GM12878 (cell line): ENCODE data around the gene KRTAP10-8. TPM values are rescaled to one million over a fixed set of nuclear protein-coding genes. Genes with fewer than 3 reads are reported as not detected.

ENCODE experiments used
- ATAC-seq: fragments of 200-7000 bp; cut with Tn5 transposase; 3 replicates; pipeline ENCODE4 v1.9.1; 2020; ENCODE audit warnings: mild to moderate bottlenecking, moderate library complexity
- BruUV-seq: library from RNA; stranded (reverse); fragments of 400-500 nt; replicated peaks from 2 replicates; lab custom pipeline; 2021; lab: Mats Ljungman, UMichigan
- CTCF ChIA-PET: fragments of 300-600 bp; sonication (Branson Sonifier 250); formaldehyde crosslinking; extraction: SDS; loops from one replicate; lab custom pipeline; 2021; ENCODE audit warnings: inconsistent platforms; lab: Yijun Ruan, JAX
- POLR2A ChIA-PET: fragments of 350-600 bp; formaldehyde crosslinking; extraction: SDS; loops from one replicate; lab custom pipeline; 2021; ENCODE audit warnings: inconsistent platforms; lab: Charles Lee
- RAD21 ChIA-PET: fragments of 300-600 bp; sonication (Branson Sonifier 250); formaldehyde crosslinking; loops from one replicate; lab custom pipeline; 2023; ENCODE audit warnings: antibody characterized with exemption; ENCODE audit not compliant: unreplicated experiment; lab: Charles Lee
- SMC1A ChIA-PET: fragments of 300-600 bp; sonication (Branson Sonifier 250); formaldehyde crosslinking; loops from one replicate; lab custom pipeline; 2023; ENCODE audit not compliant: unreplicated experiment, uncharacterized antibody; lab: Charles Lee
- DNase-seq: peaks from one replicate; pipeline ENCODE4 v3.0.0-alpha.2; 2011; ENCODE audit warnings: low read depth, low spot score
- FAIRE-seq: peaks from 3 replicates; lab custom pipeline; 2011; peaks lifted over from hg19 to GRCh38; lab: Jason Lieb, UNC
- H2AFZ ChIP-seq: 2 replicates; pipeline ENCODE4 v1.6.0; 2011; ENCODE audit warnings: low read depth, low read length, control low read depth; ENCODE audit not compliant: control insufficient read depth
- H3K27ac ChIP-seq: 2 replicates; pipeline ENCODE4 v1.5.1; 2011; ENCODE audit warnings: control low read depth; ENCODE audit not compliant: control insufficient read depth, insufficient read depth
- H3K27me3 ChIP-seq, 2 experiments: replicated peaks in 1 of 2; 2 replicates each; pipeline versions ENCODE4 v1.6.0 to v1.6.1; 2011; ENCODE audit warnings: low read length in 1 of 2; ENCODE audit not compliant: control insufficient read depth in 2 of 2, insufficient read depth in 2 of 2
- H3K36me3 ChIP-seq, 2 experiments: 2 replicates each; pipeline ENCODE4 v1.5.1; 2011; ENCODE audit warnings: low read length in 1 of 2; ENCODE audit not compliant: control insufficient read depth in 2 of 2, insufficient read depth in 2 of 2
- H3K4me1 ChIP-seq: 2 replicates; pipeline ENCODE4 v1.6.1; 2011; ENCODE audit warnings: mild to moderate bottlenecking, low read length, moderate library complexity, mixed read lengths; ENCODE audit not compliant: control insufficient read depth, insufficient read depth
- H3K4me2 ChIP-seq: 2 replicates; pipeline ENCODE4 v1.6.0; 2011; ENCODE audit warnings: control low read depth; ENCODE audit not compliant: control insufficient read depth, insufficient read depth
- H3K4me3 ChIP-seq: fragments of 200-600 bp; sonication (generic); 2 replicates; pipeline ENCODE4 v1.5.1; 2016
- H3K79me2 ChIP-seq: 2 replicates; pipeline ENCODE4 v1.6.0; 2011; ENCODE audit warnings: low read length; ENCODE audit not compliant: control insufficient read depth, insufficient read depth
- H3K9ac ChIP-seq: 2 replicates; pipeline ENCODE4 v1.8.0; 2011; ENCODE audit warnings: low read length, control low read depth, mixed read lengths; ENCODE audit not compliant: control insufficient read depth, insufficient read depth
- H3K9me3 ChIP-seq: replicated peaks from 3 replicates; pipeline ENCODE4 v1.5.1; 2011; ENCODE audit warnings: mild to moderate bottlenecking, low read length; ENCODE audit not compliant: control insufficient read depth, insufficient read depth
- H4K20me1 ChIP-seq: 2 replicates; pipeline ENCODE4 v1.6.0; 2011; ENCODE audit not compliant: control insufficient read depth, insufficient read depth
- CREM ChIP-seq: IDR thresholded peaks from 2 replicates; pipeline ENCODE4 v1.6.1; 2014; ENCODE audit warnings: antibody characterized with exemption, low read depth
- EP300 ChIP-seq, 2 experiments: fragments of 150-350 bp in 1 of 2; IDR thresholded peaks; 2 replicates each; pipeline ENCODE4 v1.6.1; 2011 to 2012; ENCODE audit warnings: low read depth in 2 of 2, low read length in 2 of 2, borderline replicate concordance in 1 of 2, improper control_type of control experiment in 1 of 2, inconsistent platforms in 1 of 2; ENCODE audit not compliant: control insufficient read depth in 1 of 2
- NFIC ChIP-seq: IDR thresholded peaks from 2 replicates; pipeline ENCODE4 v1.6.1; 2012; ENCODE audit warnings: low read depth, mild to moderate bottlenecking, inconsistent platforms, low read length, moderate library complexity
- POU2F2 ChIP-seq: IDR thresholded peaks from 3 replicates; pipeline ENCODE4 v1.6.1; 2011; ENCODE audit warnings: low read depth, mild to moderate bottlenecking, low read length, borderline replicate concordance
- SREBF1 ChIP-seq: IDR thresholded peaks from 2 replicates; pipeline ENCODE4 v1.6.1; 2012; ENCODE audit warnings: mild to moderate bottlenecking, low read length
- SREBF2 ChIP-seq: IDR thresholded peaks from 2 replicates; pipeline ENCODE4 v1.6.1; 2012; ENCODE audit warnings: mild to moderate bottlenecking, low read length
- STAT1 ChIP-seq: fragments of 450-650 bp; conservative IDR thresholded peaks from 2 replicates; pipeline ENCODE4 v1.6.1; 2014; ENCODE audit warnings: antibody characterized with exemption, mild to moderate bottlenecking
- TCF7 ChIP-seq: IDR thresholded peaks from 2 replicates; pipeline ENCODE4 v1.6.1; 2014; ENCODE audit warnings: antibody characterized with exemption, borderline replicate concordance
- WGBS: methylation state at CpG from one replicate; pipeline ENCODE4 v1.1.6; 2016; ENCODE audit warnings: low lambda C conversion rate; ENCODE audit not compliant: insufficient replicate concordance, insufficient coverage; ENCODE audit errors: missing lambda C conversion rate; 5-methylcytosine and 5-hydroxymethylcytosine counted together
- in situ Hi-C: fragments of 300-500 bp; cut with MboI; formaldehyde crosslinking; loops from 9 replicates; pipeline ENCODE4 v1.14.3; 2018; ENCODE audit warnings: mixed read lengths
- intact Hi-C: fragments of 100-400 bp; cut with micrococcal nuclease; formaldehyde crosslinking; loops from one replicate; pipeline ENCODE4 v1.14.2; 2022; ENCODE audit not compliant: unreplicated experiment
- polyA plus RNA-seq, 11 experiments: library from polyadenylated mRNA; depleted of rRNA in 4 of 11; unstranded in 6 of 11; stranded (reverse) in 5 of 11; fragments of >200 nt; fragmentation: Nextera tagmentation in 4 of 11; fragmentation: Illumina TruSeq in 1 of 11; extraction: Ambion mirVana in 4 of 11; extraction: Trizol in 1 of 11; gene quantifications; 1 replicate in 1 of 11; 2 replicates in 10 of 11; pipeline versions ENCODE4 v1.2.1 to v1.2.3, GENCODE V29; 2011 to 2016; ENCODE audit warnings: inconsistent platforms in 2 of 11, missing spikeins in 2 of 11, low read depth in 1 of 11
- total RNA-seq, 4 experiments: library from RNA; depleted of rRNA in 3 of 4; stranded (reverse); fragments of >200 nt in 3 of 4; fragmentation: Illumina TruSeq in 1 of 4; extraction: Trizol in 1 of 4; gene quantifications; 2 replicates each; pipeline versions ENCODE4 v1.2.1 to v1.2.3, GENCODE V29; 2013 to 2021
- TF ChIP-seq, protein P1 (sequence below): IDR thresholded peaks from 2 replicates; pipeline ENCODE4 v1.6.1; 2011; ENCODE audit warnings: borderline replicate concordance, low read depth, mild to moderate bottlenecking, moderate library complexity, low read length; ENCODE audit not compliant: insufficient read depth, poor library complexity, severe bottlenecking
- TF ChIP-seq, protein P2 (sequence below): fragments of 450-650 bp; IDR thresholded peaks from 2 replicates; pipeline ENCODE4 v1.6.1; 2017; ENCODE audit warnings: borderline replicate concordance
- TF ChIP-seq, protein P3 (sequence below): IDR thresholded peaks from 2 replicates; pipeline ENCODE4 v1.6.1; 2012; ENCODE audit warnings: low read depth, low read length, improper control_type of control experiment

Gene KRTAP10-8
- total and polyA plus RNA-seq, 10 of the 15 experiments (the other 5 are each of a cell fraction or from before 2014, with no cell fraction given), result not detected

DNA sequence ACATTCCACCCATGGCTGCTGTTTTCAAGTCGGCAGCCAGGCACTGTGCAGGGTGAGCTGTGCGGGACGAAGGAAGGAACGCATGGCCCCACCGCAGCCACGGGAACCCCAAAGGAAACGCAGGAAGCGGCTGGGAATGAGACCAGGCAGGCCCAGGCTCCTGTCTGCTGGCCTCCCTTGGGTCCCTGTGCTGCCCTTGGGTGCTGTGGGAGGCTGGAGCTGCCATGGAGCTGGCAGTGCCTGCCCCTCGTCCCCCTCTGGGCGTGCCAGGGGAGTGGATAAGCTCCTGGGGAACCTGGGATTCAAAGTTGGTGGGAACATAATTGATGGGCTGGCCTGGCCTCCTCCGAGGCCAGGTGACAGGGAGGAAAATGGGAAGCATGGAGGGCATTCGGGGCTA is 43.6 kb upstream of the KRTAP10-8 start:
- BruUV-seq, result no TSS peak
- H3K36me3 ChIP-seq, result no peaks in the 10 kb centered on the region
- 38% methylated on average over 12 of the region's 12 CpGs for WGBS
- DNase-seq, result no peak
- ATAC-seq, result no peak
- SMC1A ChIA-PET, result no interaction called here
- no peaks in the 10 kb centered on the region for H3K4me1 ChIP-seq
- TF ChIP-seq CREM, result no peak
- CTCF ChIA-PET, result no interaction called here
- no peak overlapping the region for H3K27ac ChIP-seq
- H3K79me2 ChIP-seq, result no peaks in the 10 kb centered on the region
- no peak overlapping the region for H3K9ac ChIP-seq
- H4K20me1 ChIP-seq, result no peaks in the 10 kb centered on the region
- no peak overlapping the region for H3K4me3 ChIP-seq
- intact Hi-C loops, result no loop called here
- H3K27me3 ChIP-seq, result no peaks in the 10 kb centered on the region
- in situ Hi-C loops, result no loop called here
- H3K4me2 ChIP-seq, result no peak overlapping the region
- FAIRE-seq, result no peak
- no peaks in the 10 kb centered on the region; the same call in 1 of the 3 replicates for H3K9me3 ChIP-seq
- RAD21 ChIA-PET, result no interaction called here
- no peak overlapping the region for H2AFZ ChIP-seq
- POLR2A ChIA-PET, result interaction anchor here (0.5 kb wide), 1 partner anchor 67 kb away, joined by 4 read pairs; no protein-coding TSS in a partner anchor

DNA sequence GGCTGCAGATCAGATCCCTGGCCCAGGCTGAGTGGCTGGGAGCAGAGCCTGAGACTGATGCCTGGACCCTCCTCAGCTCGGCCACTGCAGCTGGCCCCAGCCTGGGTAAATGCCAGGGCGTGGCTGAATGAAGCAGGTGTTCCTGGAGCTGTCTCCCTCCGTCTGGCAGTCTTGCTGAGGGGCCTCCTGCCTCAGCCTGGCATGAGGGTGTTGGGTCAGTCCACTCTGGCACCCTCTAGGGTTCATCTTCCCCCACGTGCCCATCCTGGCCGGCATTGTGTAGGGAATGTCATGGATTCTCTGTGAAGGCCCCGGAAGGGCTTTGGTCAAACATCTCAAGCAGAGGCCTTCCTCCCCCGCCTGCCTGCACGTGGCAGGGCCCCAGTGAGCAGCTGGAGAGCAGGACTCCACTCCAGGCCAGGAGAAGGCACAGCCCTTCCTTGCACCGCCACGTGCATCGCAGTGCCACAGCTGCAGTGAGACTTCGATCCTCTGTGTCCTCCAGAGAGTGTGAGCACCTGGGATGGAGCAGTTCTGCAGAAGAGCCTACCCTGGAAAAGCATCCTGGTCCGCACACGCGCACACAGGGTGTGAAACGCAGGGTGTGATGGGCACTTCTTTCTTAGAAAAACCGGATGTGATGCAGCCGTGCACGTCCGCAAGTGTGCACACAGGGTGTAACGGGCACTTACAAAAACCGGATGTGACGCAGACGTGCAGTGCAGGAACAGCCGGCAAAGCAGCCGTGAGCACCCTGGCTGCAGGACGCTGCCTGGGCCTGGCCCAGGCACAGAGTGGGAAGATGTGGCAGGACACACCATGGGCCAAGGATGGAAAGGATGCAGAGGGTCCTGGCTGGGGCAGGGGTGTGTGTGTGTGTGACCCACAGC is 43.0 kb upstream of the KRTAP10-8 start:
- Histone ChIP-seq H3K27ac (no peak overlapping the region), H3K79me2 (no peaks in the 10 kb centered on the region), H2AFZ (no peak overlapping the region), H3K4me1 (no peaks in the 10 kb centered on the region), H3K36me3 (no peaks in the 10 kb centered on the region), H3K27me3 (no peaks in the 10 kb centered on the region), H3K4me2 (no peak overlapping the region), H3K9me3 (no peaks in the 10 kb centered on the region; the same call in 1 of the 3 replicates), H3K9ac (no peak overlapping the region), H4K20me1 (no peaks in the 10 kb centered on the region), H3K4me3 (no peak overlapping the region)
- SMC1A ChIA-PET, result no interaction called here
- no TSS peak for BruUV-seq
- RAD21 ChIA-PET, result no interaction called here
- FAIRE-seq (no peak), ATAC-seq (no peak), DNase-seq (no peak)
- in situ Hi-C loops, result no loop called here
- POLR2A ChIA-PET, result interaction anchor here (0.5 kb wide), 1 partner anchor 67 kb away, joined by 4 read pairs; no protein-coding TSS in a partner anchor
- CTCF ChIA-PET, result no interaction called here
- TF ChIP-seq STAT1 (no peak), SREBF2 (no peak), EP300 (IDR thresholded peaks at IDR 0.05; ENCODE audit: borderline replicate concordance in 1 of 2, control insufficient read depth in 1 of 2, low read depth in 2 of 2, low read length in 2 of 2) (no peak), TCF7 (no peak), POU2F2 (no peak), CREM (no peak), NFIC (no peak), SREBF1 (no peak)
- TF ChIP-seq, protein P1, sequence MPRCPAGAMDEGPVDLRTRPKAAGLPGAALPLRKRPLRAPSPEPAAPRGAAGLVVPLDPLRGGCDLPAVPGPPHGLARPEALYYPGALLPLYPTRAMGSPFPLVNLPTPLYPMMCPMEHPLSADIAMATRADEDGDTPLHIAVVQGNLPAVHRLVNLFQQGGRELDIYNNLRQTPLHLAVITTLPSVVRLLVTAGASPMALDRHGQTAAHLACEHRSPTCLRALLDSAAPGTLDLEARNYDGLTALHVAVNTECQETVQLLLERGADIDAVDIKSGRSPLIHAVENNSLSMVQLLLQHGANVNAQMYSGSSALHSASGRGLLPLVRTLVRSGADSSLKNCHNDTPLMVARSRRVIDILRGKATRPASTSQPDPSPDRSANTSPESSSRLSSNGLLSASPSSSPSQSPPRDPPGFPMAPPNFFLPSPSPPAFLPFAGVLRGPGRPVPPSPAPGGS, result no peak
- TF ChIP-seq, protein P2, sequence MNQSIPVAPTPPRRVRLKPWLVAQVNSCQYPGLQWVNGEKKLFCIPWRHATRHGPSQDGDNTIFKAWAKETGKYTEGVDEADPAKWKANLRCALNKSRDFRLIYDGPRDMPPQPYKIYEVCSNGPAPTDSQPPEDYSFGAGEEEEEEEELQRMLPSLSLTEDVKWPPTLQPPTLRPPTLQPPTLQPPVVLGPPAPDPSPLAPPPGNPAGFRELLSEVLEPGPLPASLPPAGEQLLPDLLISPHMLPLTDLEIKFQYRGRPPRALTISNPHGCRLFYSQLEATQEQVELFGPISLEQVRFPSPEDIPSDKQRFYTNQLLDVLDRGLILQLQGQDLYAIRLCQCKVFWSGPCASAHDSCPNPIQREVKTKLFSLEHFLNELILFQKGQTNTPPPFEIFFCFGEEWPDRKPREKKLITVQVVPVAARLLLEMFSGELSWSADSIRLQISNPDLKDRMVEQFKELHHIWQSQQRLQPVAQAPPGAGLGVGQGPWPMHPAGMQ, result no peak
- TF ChIP-seq, protein P3, sequence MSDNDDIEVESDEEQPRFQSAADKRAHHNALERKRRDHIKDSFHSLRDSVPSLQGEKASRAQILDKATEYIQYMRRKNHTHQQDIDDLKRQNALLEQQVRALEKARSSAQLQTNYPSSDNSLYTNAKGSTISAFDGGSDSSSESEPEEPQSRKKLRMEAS, result no peak
- WGBS, result 45% methylated on average over 27 of the region's 27 CpGs
- intact Hi-C loops, result no loop called here
